HPDE6-E6E7 (cell line): Measurements from ENCODE around the gene SNX19.
A peak's percentile ranks its signal among the peaks of the same experiment; 100 is the strongest.
"Not testable (repeated sequence)": the region's sequence is repeated elsewhere in the genome, so short reads cannot be mapped to it uniquely, and the experiment has no call there.

Experiments
- DNase-seq: peaks from one replicate; pipeline ENCODE4 v3.0.0; 2011; ENCODE audit warnings: missing footprints; ENCODE audit errors: extremely low spot score

Gene SNX19, protein sequence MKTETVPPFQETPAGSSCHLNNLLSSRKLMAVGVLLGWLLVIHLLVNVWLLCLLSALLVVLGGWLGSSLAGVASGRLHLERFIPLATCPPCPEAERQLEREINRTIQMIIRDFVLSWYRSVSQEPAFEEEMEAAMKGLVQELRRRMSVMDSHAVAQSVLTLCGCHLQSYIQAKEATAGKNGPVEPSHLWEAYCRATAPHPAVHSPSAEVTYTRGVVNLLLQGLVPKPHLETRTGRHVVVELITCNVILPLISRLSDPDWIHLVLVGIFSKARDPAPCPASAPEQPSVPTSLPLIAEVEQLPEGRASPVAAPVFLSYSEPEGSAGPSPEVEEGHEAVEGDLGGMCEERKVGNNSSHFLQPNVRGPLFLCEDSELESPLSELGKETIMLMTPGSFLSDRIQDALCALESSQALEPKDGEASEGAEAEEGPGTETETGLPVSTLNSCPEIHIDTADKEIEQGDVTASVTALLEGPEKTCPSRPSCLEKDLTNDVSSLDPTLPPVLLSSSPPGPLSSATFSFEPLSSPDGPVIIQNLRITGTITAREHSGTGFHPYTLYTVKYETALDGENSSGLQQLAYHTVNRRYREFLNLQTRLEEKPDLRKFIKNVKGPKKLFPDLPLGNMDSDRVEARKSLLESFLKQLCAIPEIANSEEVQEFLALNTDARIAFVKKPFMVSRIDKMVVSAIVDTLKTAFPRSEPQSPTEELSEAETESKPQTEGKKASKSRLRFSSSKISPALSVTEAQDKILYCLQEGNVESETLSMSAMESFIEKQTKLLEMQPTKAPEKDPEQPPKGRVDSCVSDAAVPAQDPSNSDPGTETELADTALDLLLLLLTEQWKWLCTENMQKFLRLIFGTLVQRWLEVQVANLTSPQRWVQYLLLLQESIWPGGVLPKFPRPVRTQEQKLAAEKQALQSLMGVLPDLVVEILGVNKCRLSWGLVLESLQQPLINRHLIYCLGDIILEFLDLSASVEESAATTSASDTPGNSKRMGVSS

GRCh38 chr11:130916238-130916855 is at the start of gene SNX19:
SNX19 (minus strand) TSS chr11:130916479; CDS start chr11:130915939, 540 bp downstream.
- DNase-seq, result peak; percentile 76

DNA sequence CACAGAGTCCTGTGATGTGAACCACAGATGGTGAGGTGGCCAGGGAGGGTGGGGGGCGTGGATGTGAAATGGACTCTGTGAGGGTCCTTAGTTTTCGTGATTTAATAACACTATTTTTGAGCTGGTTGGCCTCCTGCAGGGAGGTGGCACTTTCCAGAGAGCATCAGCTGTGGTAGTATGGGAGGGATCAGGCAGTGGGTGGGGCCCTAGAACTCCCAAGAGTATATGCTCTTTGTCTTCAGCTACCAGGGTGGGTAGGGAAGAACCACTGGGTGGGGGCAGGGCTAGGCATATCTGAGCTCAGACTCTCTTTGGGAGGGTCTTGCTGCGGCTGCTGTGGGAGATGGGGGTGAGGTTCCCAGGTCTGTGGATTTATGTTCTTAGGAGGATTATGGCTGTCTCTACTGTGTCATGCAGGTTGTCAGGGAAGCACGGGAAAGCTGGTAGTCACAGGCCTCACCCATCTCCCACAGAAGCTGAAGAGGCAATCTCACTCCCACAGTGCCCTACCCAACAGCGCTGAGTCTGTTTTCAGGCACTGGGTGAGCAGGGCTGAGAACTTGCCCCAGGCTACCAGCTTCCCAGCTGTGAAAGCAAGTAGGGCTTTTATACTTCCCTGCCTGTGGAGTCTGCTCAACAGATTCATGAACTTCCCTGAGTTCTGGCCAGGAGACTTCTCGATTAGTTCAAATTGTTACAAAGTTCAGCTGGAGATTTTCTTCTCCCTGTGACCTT is 47.9 kb upstream of the SNX19 start:
- no peak for DNase-seq

DNA sequence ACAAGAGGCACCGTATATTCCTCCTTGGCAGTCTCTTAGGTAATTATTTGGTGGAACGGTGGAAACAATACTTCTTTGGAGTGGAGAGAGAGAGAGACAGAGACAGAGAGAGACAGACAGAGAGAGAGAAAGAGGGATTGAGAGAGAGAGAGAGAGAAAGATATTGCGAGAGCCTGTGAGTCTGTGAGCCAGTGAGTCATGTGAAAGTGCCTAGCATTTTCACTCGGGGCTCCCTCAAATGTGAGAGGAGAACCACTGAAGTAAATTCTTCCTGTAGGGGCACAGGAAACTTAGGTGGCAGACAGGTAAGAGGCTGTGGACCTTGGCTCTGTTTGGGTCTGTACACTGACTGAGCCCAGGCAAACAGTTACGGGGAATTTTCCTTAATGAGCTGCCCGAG is 31.6 kb upstream of the SNX19 start:
- peak; percentile 16 for DNase-seq

- peak; percentile 50 for DNase-seq
These were observed 31.2 kb upstream of the SNX19 start for GRCh38 chr11:130947481-130947880.

GRCh38 chr11:130947058-130947457 is 30.8 kb upstream of the SNX19 start:
- DNase-seq, result no peak

- peak; percentile 16 for DNase-seq
These were observed 29.6 kb upstream of the SNX19 start for GRCh38 chr11:130945896-130946295.

- no peak for DNase-seq
These were observed 24.4 kb upstream of the SNX19 start for GRCh38 chr11:130940706-130941105.

- no peak for DNase-seq
These were observed 20.8 kb upstream of the SNX19 start for GRCh38 chr11:130937051-130937450.

- no peak for DNase-seq
These were observed 15.9 kb upstream of the SNX19 start for GRCh38 chr11:130932086-130932712.

DNA sequence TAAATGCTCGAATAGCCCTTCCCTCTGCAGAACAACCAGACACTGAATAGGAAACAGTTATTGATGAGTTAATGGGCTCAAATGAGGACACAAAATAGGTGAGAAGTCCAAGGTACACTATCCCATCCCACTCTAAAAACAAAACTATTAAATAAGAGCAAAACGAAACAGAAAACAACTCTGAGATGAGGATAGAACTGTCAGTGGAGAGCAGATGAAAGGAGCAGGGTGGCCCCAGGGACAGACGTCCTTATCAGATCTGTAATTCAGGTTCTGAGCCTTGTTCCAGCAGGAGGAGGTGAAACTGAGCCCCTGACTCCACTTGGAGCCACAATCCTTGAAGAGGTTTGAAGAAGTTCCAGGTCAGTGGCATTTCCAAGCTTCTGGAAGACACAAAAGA is 8.5 kb upstream of the SNX19 start:
- no peak for DNase-seq

DNA sequence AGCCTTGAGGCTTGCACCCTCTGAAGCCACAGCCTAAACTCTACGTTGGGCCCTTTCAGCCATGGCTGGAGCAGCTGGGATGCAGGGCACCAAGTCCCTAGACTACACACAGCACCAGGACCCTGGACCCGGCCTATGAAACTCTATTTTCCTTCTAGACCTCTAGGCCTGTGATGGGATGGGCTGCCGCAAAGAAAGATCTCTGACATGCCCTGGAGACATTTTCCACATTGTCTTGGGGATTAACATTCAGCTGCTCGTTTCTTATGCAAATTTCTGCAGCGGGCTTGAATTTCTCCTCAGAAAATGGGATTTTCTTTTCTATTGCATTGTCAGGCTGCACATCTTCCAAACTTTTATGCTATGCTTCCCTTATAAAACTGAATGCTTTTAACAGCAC is 4.3 kb upstream of the SNX19 start:
- not testable (repeated sequence) for DNase-seq

GRCh38 chr11:130918081-130918480 is 1.8 kb upstream of the SNX19 start:
- DNase-seq, result no peak

DNA sequence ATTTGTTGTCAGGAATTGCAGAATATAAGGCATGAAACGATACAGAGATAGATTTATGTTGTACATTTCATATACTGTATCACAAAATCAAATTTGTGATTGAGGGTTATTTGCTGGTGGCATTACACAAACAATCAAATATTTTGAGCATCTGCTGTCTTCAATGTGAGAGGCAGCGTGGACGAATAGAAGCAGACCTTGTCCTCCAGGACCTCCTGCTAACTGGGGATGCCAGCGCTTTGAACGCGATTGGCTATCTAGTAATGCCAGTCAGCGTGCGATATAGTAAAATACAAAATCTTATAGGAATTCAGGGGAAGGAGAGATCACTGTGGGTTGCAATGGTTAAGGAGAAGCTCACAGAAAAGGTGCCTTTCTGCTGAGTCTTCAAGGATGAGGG is 631 bp upstream of the SNX19 start:
- DNase-seq, result no peak

DNA sequence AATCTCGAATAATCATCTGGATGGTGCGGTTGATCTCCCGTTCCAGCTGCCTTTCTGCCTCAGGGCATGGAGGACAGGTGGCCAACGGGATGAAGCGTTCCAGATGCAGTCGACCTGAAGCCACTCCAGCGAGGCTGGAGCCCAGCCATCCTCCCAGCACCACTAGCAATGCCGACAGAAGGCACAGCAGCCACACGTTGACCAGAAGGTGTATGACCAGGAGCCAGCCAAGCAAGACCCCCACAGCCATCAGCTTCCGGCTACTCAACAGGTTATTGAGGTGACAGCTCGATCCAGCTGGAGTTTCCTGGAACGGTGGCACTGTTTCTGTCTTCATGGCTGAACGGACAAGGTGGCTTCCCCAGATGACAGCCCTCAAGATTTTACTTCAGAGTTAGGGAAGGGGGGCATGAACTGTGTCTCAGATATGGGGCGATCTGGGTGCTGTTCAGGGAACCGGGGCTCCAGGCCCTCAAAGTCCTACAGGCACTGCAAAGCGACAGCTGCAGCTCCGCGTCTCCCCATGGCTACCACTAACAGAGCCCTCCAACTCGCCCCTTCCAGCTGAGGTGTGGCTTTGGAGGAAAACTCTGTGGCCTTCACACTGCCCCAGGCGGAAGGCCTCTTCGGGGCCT is 559 bp downstream of the SNX19 start:
- DNase-seq, result no peak

DNA sequence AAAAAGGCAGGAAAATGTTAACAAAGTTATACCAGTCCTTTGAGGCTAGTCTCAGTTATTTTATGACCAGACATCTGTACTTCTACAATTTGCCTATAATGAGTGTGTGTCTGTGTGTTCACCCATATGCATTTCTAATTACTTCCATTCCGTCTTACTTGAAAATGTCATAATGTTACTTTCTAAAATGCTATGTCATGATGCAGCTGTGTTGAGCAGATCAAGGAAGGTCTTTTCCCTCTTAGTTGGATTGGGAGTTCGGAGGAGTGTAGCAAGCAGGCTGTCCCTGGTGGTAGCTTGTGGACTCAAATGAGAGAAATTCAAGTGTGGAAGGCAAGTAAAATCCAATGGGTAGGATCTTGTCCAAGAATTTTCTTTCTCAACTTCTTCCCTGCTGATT is 3.0 kb downstream of the SNX19 start:
- no peak for DNase-seq

GRCh38 chr11:130912552-130912951 is 3.7 kb downstream of the SNX19 start:
- DNase-seq, result no peak

DNA sequence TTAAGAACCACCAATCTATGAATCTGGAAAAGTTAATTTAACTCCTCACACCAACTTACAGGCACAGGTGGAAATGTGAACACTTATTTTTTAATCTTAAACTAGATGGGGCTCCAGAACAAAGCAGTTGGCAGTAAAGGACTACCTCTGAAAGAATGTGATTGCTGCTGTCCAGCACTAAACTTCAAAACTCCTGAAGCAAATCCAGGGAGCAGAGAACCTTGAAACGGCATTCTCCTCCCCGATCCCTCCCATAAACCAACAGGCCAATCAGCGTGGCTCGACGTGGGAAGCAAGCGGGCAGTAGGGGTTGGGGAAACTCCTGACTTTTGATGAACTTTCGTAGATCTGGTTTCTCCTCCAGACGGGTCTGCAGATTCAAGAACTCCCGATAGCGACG is 5.0 kb downstream of the SNX19 start:
- no peak for DNase-seq

- peak; percentile 33 for DNase-seq
These were observed 6.6 kb downstream of the SNX19 start for GRCh38 chr11:130909650-130910049.

- no peak for DNase-seq
These were observed 7.3 kb downstream of the SNX19 start for GRCh38 chr11:130908770-130909625.

GRCh38 chr11:130908061-130908460 is 8.2 kb downstream of the SNX19 start:
- no peak for DNase-seq
